Heart left ventricle (tissue), 16 donors: ENCODE results near the gene EXOC7. TPM values are rescaled to one million over a fixed set of nuclear protein-coding genes. Genes with fewer than 3 reads are reported as not detected.

Experiments used
- ATAC-seq, 4 donors: fragments of 200-7000 bp; cut with Tn5 transposase; one replicate each; pipeline ENCODE4 v1.9.1; 2020 to 2022; ENCODE audit warnings: moderate library complexity in 4 of 4, mild to moderate bottlenecking in 3 of 4, moderate number of reproducible peaks in 1 of 4
- DNase-seq, 5 donors: peaks; one replicate each; pipeline ENCODE4 v3.0.0-alpha.2; 2020
- H3K27ac ChIP-seq, 12 donors: fragments of 200-600 bp; sonication (generic) in 4 of 12; one replicate each; pipeline versions ENCODE4 v1.5.0 to v1.8.0; 2016 to 2022; ENCODE audit warnings: mild to moderate bottlenecking in 2 of 12
- H3K27me3 ChIP-seq, 9 donors: fragments of 200-600 bp; sonication (generic) in 2 of 9; one replicate each; pipeline versions ENCODE4 v1.5.1 to v1.8.0; 2016 to 2022; ENCODE audit warnings: mild to moderate bottlenecking in 3 of 9
- H3K36me3 ChIP-seq, 9 donors: fragments of 200-600 bp; sonication (generic) in 2 of 9; one replicate each; pipeline versions ENCODE4 v1.5.0 to v1.8.0; 2018 to 2022; ENCODE audit warnings: mild to moderate bottlenecking in 2 of 9
- H3K4me1 ChIP-seq, 12 donors: fragments of 200-600 bp; sonication (generic) in 4 of 12; one replicate each; pipeline versions ENCODE4 v1.5.0 to v1.8.0; 2016 to 2022; ENCODE audit warnings: mild to moderate bottlenecking in 3 of 12
- H3K4me3 ChIP-seq, 12 donors: fragments of 200-600 bp; sonication (generic) in 4 of 12; one replicate each; pipeline versions ENCODE4 v1.5.0 to v1.8.0; 2017 to 2022; ENCODE audit warnings: mild to moderate bottlenecking in 9 of 12, moderate library complexity in 4 of 12
- H3K9me3 ChIP-seq, 12 donors: fragments of 200-600 bp; sonication (generic) in 4 of 12; one replicate each; pipeline versions ENCODE4 v1.5.0 to v1.8.0; 2016 to 2022; ENCODE audit warnings: mild to moderate bottlenecking in 1 of 12
- CTCF ChIP-seq, 12 donors: fragments of 200-600 bp; sonication (generic) in 4 of 12; IDR thresholded peaks; one replicate each; pipeline versions ENCODE4 v1.5.0 to v1.8.0; 2018 to 2022; ENCODE audit warnings: antibody characterized with exemption in 12 of 12, mild to moderate bottlenecking in 5 of 12
- POLR2A ChIP-seq, 2 donors: fragments of 450-650 bp; IDR thresholded peaks; one replicate each; pipeline ENCODE4 v1.6.1; 2017; ENCODE audit warnings: antibody characterized with exemption in 2 of 2, mild to moderate bottlenecking in 2 of 2, moderate library complexity in 2 of 2
- WGBS, 4 donors: extraction: QIAGEN DNeasy Blood & Tissue Kit in 2 of 4; methylation state at CpG; one replicate each; pipeline versions ENCODE4 v1.1.5 to v1.1.7; 2013 to 2018; 5-methylcytosine and 5-hydroxymethylcytosine counted together
- intact Hi-C, 10 donors: fragments of 100-400 bp; cut with DNase I; formaldehyde crosslinking; loops; one replicate each; pipeline versions ENCODE4 v1.11.1 to v1.14.2; 2022
- polyA plus RNA-seq, 2 donors: library from polyadenylated mRNA; stranded (reverse); fragments of 200-250 nt; gene quantifications; one replicate each; pipeline ENCODE4 v1.2.3, GENCODE V29; 2013
- total RNA-seq, 9 donors: library from RNA; depleted of rRNA in 2 of 9; stranded (reverse); fragments of >200 nt in 2 of 9; fragmentation: NEBNext Ultra II Directional in 3 of 9; extraction: Animal tissue kit (Norgen Biotek cat#: 25700) in 3 of 9; gene quantifications; one replicate each; pipeline versions ENCODE4 v1.1.0 to v1.2.4, GENCODE V29; 2016 to 2023
- donor health status: ischemic (EF 13 %, LVEDD 7.1; RV severe dilation, severe dysfunction).
- donor health status: healthy with polysubstance abuse.
- donor health status: DM: no; HTN: yes; CAD: no.
- donor health status: DM: no; HTN: no; CAD: no.
- donor health status: ischemic (EF 25% LVEDD 6.9; RV normal size, moderate dysfunction).
- donor health status: ischemic (EF 25% LVEDD 5.7; RV mildly dilated, moderate dysfunction).
- donor health status: healthy.
- donor health status: DM: yes; HTN: yes; CAD: no.
- donor health status: ischemic (EF 35%, LVEDD 5.7; RV mildly dilated, moderate dysfunction).
- donor health status: nonischemic (EF 11% LVEDD 7.7; RV severe dilation, severe dysfunction).
- donor health status: DM: yes; HTN: yes; CAD: no.
- donor health status: PGD.
- donor health status: ischemic (EF 29% LVEDD 5.4; RV normal size, mild dysfunction).
- donor health status: nonischemic (EF 23%, LVEDD 6.1; RV moderate dilation, normal function).

The EXOC7 gene
- total and polyA plus RNA-seq, 11 donors = 39.7 to 107 (median 77.0) TPM

- 78 to 95% (median 88%) methylated on average over 11 of the region's 11 CpGs for WGBS, 4 donors
- peak overlapping the region in 1 of 12 donors; percentile 29 for H3K27ac ChIP-seq
Measured at GRCh38 chr17:76050538-76051467, 52.8 kb downstream of the EXOC7 start.

GRCh38 chr17:76049836-76050537 lies 53.6 kb downstream of the EXOC7 start:
- peaks cover 0 to 6% (median 0%) of the 10 kb centered on the region in 12 donors for H3K4me1 ChIP-seq
- H3K9me3 ChIP-seq = no peaks in the 10 kb centered on the region
- TF ChIP-seq POLR2A (IDR thresholded peaks at IDR 0.05) = no peak
- no peak for TF ChIP-seq CTCF (IDR thresholded peaks at IDR 0.05)
- DNase-seq = no peak
- intact Hi-C loops = no loop called here
- 92 to 95% (median 94%) methylated on average over 15 of the region's 15 CpGs for WGBS, 4 donors
- ATAC-seq = no peak
- peak overlapping the region in 1 of 12 donors; percentile 29 for H3K27ac ChIP-seq
- no peaks in the 10 kb centered on the region for H3K27me3 ChIP-seq
- no peak overlapping the region for H3K4me3 ChIP-seq
- peaks cover 0 to 100% (median 98%) of the 10 kb centered on the region in 9 donors for H3K36me3 ChIP-seq

More at GRCh38 chr17:76050538-76051467, 52.8 kb downstream of the EXOC7 start:
- ATAC-seq = no peak
- TF ChIP-seq CTCF (IDR thresholded peaks at IDR 0.05) (no peak), POLR2A (IDR thresholded peaks at IDR 0.05) (no peak)
- no peaks in the 10 kb centered on the region for H3K9me3 ChIP-seq
- no peaks in the 10 kb centered on the region for H3K27me3 ChIP-seq
- no peak for DNase-seq
- H3K36me3 ChIP-seq = peaks cover 0 to 100% (median 98%) of the 10 kb centered on the region in 9 donors
- intact Hi-C loops = no loop called here
- H3K4me3 ChIP-seq = no peak overlapping the region
- H3K4me1 ChIP-seq = peaks cover 0 to 6% (median 0%) of the 10 kb centered on the region in 12 donors

GRCh38 chr17:76049239-76049638 lies 54.3 kb downstream of the EXOC7 start:
- Histone ChIP-seq H3K36me3 (peaks cover 3 to 100% (median 98%) of the 10 kb centered on the region in 9 donors), H3K27ac (no peak overlapping the region), H3K4me3 (no peak overlapping the region), H3K9me3 (no peaks in the 10 kb centered on the region), H3K27me3 (no peaks in the 10 kb centered on the region), H3K4me1 (peaks cover 0 to 6% (median 0%) of the 10 kb centered on the region in 12 donors)
- ATAC-seq = no peak
- TF ChIP-seq POLR2A (IDR thresholded peaks at IDR 0.05) (no peak), CTCF (IDR thresholded peaks at IDR 0.05) (no peak)
- WGBS, 4 donors = 85 to 86% (median 86%) methylated on average over 3 of the region's 3 CpGs
- no peak for DNase-seq
- intact Hi-C loops = no loop called here

GRCh38 chr17:76048711-76049110 lies 54.9 kb downstream of the EXOC7 start:
- ATAC-seq (no peak), DNase-seq (no peak)
- H3K9me3 ChIP-seq = no peaks in the 10 kb centered on the region
- peaks cover 0 to 6% (median 0%) of the 10 kb centered on the region in 12 donors for H3K4me1 ChIP-seq
- H3K36me3 ChIP-seq = peaks cover 5 to 100% (median 98%) of the 10 kb centered on the region in 9 donors
- intact Hi-C loops = no loop called here
- no peak overlapping the region for H3K4me3 ChIP-seq
- H3K27ac ChIP-seq = no peak overlapping the region
- H3K27me3 ChIP-seq = no peaks in the 10 kb centered on the region
- TF ChIP-seq POLR2A (IDR thresholded peaks at IDR 0.05) = no peak
- TF ChIP-seq CTCF (IDR thresholded peaks at IDR 0.05) = no peak
- WGBS, 4 donors = 85 to 88% (median 87%) methylated on average over 9 of the region's 9 CpGs
